ENCODE data around the gene LEMD1.

LEMD1 gene

GRCh38 chr1:205354259-205355074, 67.4 kb downstream of the LEMD1 start:
- DNase-seq (ENCODE audit: low spot score), result peak; percentile 74

- no peak for DNase-seq (ENCODE audit: low spot score)
Observed at GRCh38 chr1:205353612-205354011, 68.2 kb downstream of the LEMD1 start.

- no peak for DNase-seq (ENCODE audit: low spot score)
Observed at GRCh38 chr1:205353191-205353590, 68.7 kb downstream of the LEMD1 start.

GRCh38 chr1:205351984-205352713, 69.7 kb downstream of the LEMD1 start:
- DNase-seq (ENCODE audit: low spot score), result no peak

GRCh38 chr1:205350691-205351141, 71.1 kb downstream of the LEMD1 start:
- DNase-seq (ENCODE audit: low spot score), result no peak

DNA sequence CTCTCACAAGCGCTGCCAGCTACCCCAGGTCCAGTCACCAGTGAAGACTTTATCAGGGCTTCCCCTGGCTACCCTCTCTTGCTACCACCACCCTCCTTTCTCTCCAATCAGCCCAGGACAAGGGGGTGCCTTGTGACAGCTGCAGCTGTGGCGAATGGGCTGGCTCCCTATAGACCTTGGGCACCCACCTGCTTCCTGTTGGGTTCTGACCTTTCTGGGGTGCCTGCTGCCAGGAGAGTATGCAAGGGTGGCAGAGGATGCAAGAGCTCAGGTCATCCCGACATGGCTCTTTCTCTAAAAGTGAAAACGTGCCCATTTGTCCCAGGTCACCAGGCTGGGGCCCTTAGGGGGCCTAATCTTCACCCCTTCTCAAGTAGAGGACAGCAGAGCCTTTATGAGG, 71.7 kb downstream of the LEMD1 start:
- DNase-seq (ENCODE audit: low spot score), result no peak

- DNase-seq (ENCODE audit: low spot score), result no peak
Observed at GRCh38 chr1:205348554-205349487, 73.0 kb downstream of the LEMD1 start.

DNA sequence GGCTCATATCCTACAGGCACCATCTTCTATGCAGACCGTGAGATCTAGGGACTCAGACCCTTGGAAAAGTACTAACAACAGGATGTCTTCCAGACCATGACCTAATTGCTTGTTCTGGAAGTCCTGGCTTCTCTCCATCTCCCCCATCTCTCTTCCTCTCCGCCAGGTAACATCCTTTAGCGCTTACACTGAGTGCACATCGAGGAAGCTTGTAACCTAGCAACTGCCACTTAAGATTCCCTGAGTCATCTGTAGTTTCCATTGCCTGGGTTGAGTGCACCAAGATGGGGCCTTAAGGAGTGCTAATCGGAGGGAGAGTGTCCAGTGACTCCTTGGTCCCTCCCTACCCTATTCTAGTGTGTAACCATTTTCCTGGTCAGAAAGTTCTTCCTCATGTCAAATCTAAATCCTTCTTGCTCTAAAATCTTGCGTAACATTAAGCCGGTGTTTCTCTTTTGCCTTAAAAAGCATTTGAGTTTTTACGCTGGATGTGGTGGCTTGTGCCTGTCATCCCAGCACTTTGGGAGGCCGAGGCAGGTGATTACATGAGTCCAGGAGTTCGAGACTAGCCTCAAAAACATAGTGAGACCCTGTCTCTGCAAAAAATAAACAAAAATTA, 74.8 kb downstream of the LEMD1 start:
- no peak for DNase-seq (ENCODE audit: low spot score)

DNA sequence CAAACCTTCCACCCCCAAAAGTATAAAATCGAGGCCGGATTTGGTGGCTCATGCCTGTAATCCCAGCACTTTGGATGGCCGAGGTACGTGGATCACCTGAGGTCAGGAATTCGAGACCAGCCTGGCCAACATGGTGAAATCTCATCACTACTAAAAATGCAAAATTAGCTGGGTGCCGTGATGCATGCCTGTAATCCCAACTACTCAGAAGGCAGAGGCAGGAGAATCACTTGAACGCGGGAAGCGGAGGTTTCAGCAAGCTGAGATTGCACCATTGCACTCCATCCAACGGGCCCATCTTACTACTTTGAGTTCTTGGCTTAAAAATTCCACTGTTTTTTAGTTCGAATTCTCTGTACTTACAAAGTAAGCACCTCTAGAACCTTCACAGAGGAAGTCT, 76.1 kb downstream of the LEMD1 start:
- DNase-seq (ENCODE audit: low spot score), result no peak

DNA sequence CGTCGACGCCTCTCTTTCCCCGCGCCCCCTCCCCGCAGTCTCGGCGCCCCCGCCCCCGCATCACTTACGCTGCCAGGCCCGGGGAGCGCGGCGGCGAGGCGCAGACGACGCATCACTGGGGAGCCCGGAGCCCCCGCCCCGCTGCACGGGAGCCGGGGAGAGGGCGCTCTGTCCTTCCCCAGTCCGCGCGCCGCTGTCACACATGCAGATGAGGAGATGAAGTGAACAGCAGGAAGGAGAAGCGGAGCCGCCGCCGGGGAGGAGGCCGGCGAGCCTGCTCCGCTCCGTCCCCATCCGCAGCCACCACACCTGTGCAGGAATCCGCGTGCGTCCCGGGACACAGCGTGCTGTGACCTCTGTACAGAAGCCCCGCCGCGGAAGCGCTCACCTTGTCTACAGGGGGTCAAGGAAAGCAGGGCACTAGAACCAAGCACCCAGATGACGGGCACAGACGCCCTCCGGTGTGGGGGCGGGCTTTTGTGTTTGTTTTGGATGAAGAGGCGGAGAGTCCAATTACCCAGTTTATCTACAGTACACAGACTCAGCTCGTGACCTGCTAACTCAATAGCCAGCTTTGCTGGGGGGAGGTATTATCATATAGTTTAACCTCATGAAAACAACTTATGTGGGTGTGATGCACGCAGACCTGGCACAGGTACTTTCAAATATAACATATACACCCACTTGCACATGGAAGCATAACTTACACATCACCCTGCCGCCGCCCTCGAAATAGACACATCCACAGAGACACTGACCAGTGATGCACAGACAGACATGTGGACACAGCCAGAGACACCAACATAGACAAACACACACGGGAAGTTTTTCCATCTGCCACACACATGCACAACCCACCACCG, 77.6 kb downstream of the LEMD1 start:
- no peak for DNase-seq (ENCODE audit: low spot score)

GRCh38 chr1:205343431-205344065, 78.3 kb downstream of the LEMD1 start:
- no peak for DNase-seq (ENCODE audit: low spot score)

DNA sequence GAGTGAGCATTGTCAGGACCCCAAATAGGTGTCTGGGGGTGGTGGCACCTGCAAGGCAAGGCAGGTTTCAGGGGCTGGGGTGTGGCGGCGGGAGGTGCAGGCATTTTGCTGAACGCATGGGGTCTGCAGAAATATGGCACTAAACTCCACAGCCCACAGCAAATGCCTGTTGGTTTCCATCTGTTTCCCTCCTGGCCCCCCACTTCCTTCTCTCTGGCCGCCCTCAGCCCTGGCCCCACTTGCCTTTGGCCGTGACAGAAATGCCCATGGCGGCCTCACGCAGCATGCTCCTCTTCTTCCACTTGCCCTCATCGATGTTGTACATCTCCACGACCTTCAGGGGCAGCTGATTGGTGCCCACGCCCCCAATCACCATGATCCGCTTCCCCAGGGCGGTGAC, 78.9 kb downstream of the LEMD1 start:
- no peak for DNase-seq (ENCODE audit: low spot score)

- DNase-seq (ENCODE audit: low spot score), result no peak
Observed at GRCh38 chr1:205340676-205341075, 81.2 kb downstream of the LEMD1 start.

GRCh38 chr1:205339717-205340116, 82.1 kb downstream of the LEMD1 start:
- DNase-seq (ENCODE audit: low spot score), result no peak

DNA sequence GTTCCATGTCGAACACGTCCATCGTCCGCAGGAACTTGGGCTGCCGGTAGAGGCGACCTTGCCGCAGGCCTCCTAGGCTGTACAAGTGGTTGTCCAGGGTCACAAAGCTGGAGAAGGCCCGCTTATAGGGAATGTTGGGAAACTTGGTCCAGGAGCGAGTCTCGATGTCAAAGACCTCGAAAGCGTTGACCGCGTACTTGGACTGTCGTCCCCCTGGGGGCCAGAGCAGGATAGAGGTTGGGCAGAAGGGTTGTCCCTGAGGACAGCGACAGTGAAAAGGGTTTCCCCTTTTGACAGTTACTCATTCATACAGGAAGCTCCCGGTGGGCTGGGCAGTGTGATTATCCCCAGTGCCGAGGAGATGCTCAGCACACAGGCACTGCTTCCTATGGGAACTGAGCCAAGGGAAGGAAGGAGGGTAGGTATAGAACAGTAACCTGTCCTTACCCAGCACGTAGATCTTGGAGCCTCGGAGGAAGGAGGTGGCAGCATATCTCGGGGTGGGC, 82.6 kb downstream of the LEMD1 start:
- DNase-seq (ENCODE audit: low spot score), result no peak

GRCh38 chr1:205338011-205338410, 83.8 kb downstream of the LEMD1 start:
- no peak for DNase-seq (ENCODE audit: low spot score)

GRCh38 chr1:205337481-205337880, 84.4 kb downstream of the LEMD1 start:
- no peak for DNase-seq (ENCODE audit: low spot score)

DNA sequence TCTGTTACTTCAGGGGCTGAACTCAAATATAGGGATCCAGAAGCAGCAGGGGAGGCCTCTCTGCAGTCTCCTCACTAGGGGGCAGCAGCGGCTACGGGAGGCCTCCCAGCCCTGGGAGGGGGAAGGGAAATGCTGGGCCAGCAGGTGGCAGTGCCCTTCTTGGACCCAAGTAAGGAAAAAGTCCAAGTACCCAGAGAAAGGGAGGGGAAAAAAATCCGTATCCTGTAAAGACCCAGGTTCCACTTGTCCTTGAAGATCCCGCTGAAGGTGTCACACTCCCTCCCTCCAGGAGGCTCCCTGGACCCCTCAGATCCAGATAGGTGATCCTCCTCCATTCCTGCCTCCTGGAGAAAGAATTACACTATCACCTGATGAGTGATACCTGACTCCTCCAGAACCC, 86.2 kb downstream of the LEMD1 start:
- peak; percentile 91 for DNase-seq (ENCODE audit: low spot score)

DNA sequence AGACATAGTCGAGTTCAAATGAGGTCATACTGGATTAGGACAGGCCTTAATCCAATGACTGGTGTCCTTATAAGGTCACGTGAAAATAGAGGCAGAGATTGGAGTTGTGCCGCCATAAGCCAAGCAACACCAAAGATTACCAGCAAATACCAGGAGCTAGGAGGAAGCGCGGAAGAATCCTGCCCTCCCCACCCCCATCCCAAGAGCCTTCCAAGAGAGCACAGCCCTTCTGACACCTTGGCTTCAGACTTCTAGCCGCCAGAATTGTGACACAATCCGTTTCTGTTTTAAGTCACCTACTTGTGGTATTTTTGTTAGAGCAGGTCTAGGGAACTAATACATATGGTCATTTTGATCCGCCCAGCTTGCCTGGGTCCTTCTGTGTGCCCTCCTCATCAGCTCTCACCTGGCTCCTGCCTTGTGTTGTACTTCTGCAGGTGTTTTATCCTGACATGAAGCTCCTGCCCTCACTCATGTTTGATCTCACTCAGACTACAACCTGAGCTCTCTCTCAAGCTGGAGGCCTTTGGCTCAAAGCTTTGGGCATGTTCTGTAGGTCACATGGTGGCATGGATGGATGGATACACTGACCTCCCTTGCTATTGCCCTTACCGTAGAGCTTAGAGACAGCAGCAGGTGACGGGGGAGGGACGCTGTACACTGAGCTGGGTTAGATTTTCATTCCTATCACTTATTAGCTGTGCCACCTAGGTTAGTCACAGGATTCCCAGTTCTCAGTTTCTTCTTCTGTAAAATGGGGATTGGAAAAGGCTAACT, 89.7 kb downstream of the LEMD1 start:
- no peak for DNase-seq (ENCODE audit: low spot score)
